K562 (cell line): ENCODE data around the gene PDLIM7. TPM values are rescaled to one million over a fixed set of nuclear protein-coding genes. Genes with fewer than 3 reads are reported as not detected.

Experiments
- BRD4 ChIP-seq: fragments of 200-600 bp; sonication (generic); IDR thresholded peaks from 2 replicates; pipeline ENCODE4 v1.6.1; 2017; ENCODE audit warnings: inconsistent platforms
- CBX2 ChIP-seq: fragments of 200-600 bp; sonication (generic); IDR thresholded peaks from one replicate; pipeline ENCODE4 v1.6.1; 2012; ENCODE audit warnings: mild to moderate bottlenecking, low read length, inconsistent platforms; ENCODE audit not compliant: insufficient read depth, poor library complexity, severe bottlenecking
- CC2D1A ChIP-seq: fragments of 450-650 bp; IDR thresholded peaks from 2 replicates; pipeline ENCODE4 v1.6.1; 2017; ENCODE audit warnings: mild to moderate bottlenecking
- ETV6 ChIP-seq, 3 experiments: fragments of 150-350 bp in 1 of 3; sonication (generic) in 1 of 3; formaldehyde crosslinking in 1 of 3; IDR thresholded peaks; 2 replicates each; pipeline versions ENCODE4 v1.6.1 to v1.8.0; 2014 to 2022; ENCODE audit warnings: borderline replicate concordance in 2 of 3, low read depth in 2 of 3, antibody characterized with exemption in 1 of 3, low read length in 1 of 3, mild to moderate bottlenecking in 1 of 3, missing genetic modification reagents in 1 of 3
- FOXJ3 ChIP-seq: sonication (generic); formaldehyde crosslinking; IDR thresholded peaks from 2 replicates; pipeline ENCODE4 v1.4.0; 2020; ENCODE audit warnings: mild to moderate bottlenecking, missing genetic modification reagents
- IRF1 ChIP-seq: sonication (generic); formaldehyde crosslinking; IDR thresholded peaks from 2 replicates; pipeline ENCODE4 v1.8.0; 2022; ENCODE audit warnings: missing genetic modification reagents, mild to moderate bottlenecking, borderline replicate concordance
- KLF13 ChIP-seq: fragments of 450-650 bp; IDR thresholded peaks from 2 replicates; pipeline ENCODE4 v1.6.1; 2016; ENCODE audit warnings: missing genetic modification characterization, low read depth, mild to moderate bottlenecking, missing compliant biosample characterization, moderate library complexity, borderline replicate concordance
- NR2C1 ChIP-seq, 2 experiments: fragments of 450-650 bp; IDR thresholded peaks; 2 replicates each; pipeline ENCODE4 v1.6.1; 2017; ENCODE audit warnings: mild to moderate bottlenecking in 2 of 2, antibody characterized with exemption in 1 of 2, inconsistent platforms in 1 of 2, missing compliant biosample characterization in 1 of 2, missing genetic modification characterization in 1 of 2
- RBM15 ChIP-seq: fragments of 200-400 bp; formaldehyde crosslinking; IDR thresholded peaks from 2 replicates; pipeline ENCODE4 v1.6.1; 2018; ENCODE audit warnings: mild to moderate bottlenecking, low read length, moderate library complexity; ENCODE audit not compliant: insufficient read depth
- RBM17 ChIP-seq: fragments of 200-400 bp; formaldehyde crosslinking; IDR thresholded peaks from 2 replicates; pipeline ENCODE4 v1.6.1; 2017; ENCODE audit warnings: low read depth, mild to moderate bottlenecking, low read length, borderline replicate concordance
- RCOR1 ChIP-seq, 2 experiments: IDR thresholded peaks; 2 replicates each; pipeline ENCODE4 v1.6.1; 2012; ENCODE audit warnings: low read depth in 2 of 2, low read length in 2 of 2, borderline replicate concordance in 1 of 2, improper control_type of control experiment in 1 of 2
- RNF2 ChIP-seq: sonication (generic); IDR thresholded peaks from 2 replicates; pipeline ENCODE4 v1.6.1; 2016
- SMARCE1 ChIP-seq: fragments of 450-650 bp; IDR thresholded peaks from 2 replicates; pipeline ENCODE4 v1.7.1; 2016; ENCODE audit warnings: mild to moderate bottlenecking
- TFAM ChIP-seq: fragments of 250-450 bp; sonication (Bioruptor Pico); conservative IDR thresholded peaks from 2 replicates; pipeline ENCODE4 v1.5.0; 2021; ENCODE audit warnings: mild to moderate bottlenecking, moderate library complexity
- ZBTB9 ChIP-seq: fragments of 450-650 bp; formaldehyde crosslinking; IDR thresholded peaks from 2 replicates; pipeline ENCODE4 v1.4.0; 2020; ENCODE audit warnings: mild to moderate bottlenecking, moderate library complexity
- ZNF407 ChIP-seq: fragments of 450-650 bp; IDR thresholded peaks from 2 replicates; pipeline ENCODE4 v1.6.1; 2016; ENCODE audit warnings: low read depth
- ZNF444 ChIP-seq: fragments of 250-450 bp; sonication (Bioruptor Pico); IDR thresholded peaks from 2 replicates; pipeline ENCODE4 v1.4.0; 2020; ENCODE audit warnings: mild to moderate bottlenecking, moderate library complexity
- polyA plus RNA-seq, 8 experiments: library from polyadenylated mRNA; depleted of rRNA in 4 of 8; stranded (reverse) in 5 of 8; unstranded in 3 of 8; fragments of >200 nt; fragmentation: Nextera tagmentation in 2 of 8; fragmentation: Illumina TruSeq in 1 of 8; extraction: Ambion mirVana in 2 of 8; extraction: Trizol in 1 of 8; gene quantifications; 2 replicates each; pipeline versions ENCODE4 v1.2.1 to v1.2.3, GENCODE V29; 2011 to 2014; ENCODE audit warnings: inconsistent platforms in 1 of 8, missing spikeins in 1 of 8
- total RNA-seq, 7 experiments: library from RNA; depleted of rRNA in 6 of 7; stranded (reverse); fragments of >200 nt in 6 of 7; fragmentation: Illumina TruSeq in 2 of 7; extraction: Trizol in 2 of 7; gene quantifications; 2 replicates each; pipeline versions ENCODE4 v1.2.1 to v1.2.3, GENCODE V29; 2011 to 2021; ENCODE audit warnings: low replicate concordance in 1 of 7

The PDLIM7 gene
- total and polyA plus RNA-seq, 9 of the 15 experiments (the other 6 are each of a cell fraction or from before 2014, with no cell fraction given): 2.1 to 124 (median 32.6) TPM

DNA sequence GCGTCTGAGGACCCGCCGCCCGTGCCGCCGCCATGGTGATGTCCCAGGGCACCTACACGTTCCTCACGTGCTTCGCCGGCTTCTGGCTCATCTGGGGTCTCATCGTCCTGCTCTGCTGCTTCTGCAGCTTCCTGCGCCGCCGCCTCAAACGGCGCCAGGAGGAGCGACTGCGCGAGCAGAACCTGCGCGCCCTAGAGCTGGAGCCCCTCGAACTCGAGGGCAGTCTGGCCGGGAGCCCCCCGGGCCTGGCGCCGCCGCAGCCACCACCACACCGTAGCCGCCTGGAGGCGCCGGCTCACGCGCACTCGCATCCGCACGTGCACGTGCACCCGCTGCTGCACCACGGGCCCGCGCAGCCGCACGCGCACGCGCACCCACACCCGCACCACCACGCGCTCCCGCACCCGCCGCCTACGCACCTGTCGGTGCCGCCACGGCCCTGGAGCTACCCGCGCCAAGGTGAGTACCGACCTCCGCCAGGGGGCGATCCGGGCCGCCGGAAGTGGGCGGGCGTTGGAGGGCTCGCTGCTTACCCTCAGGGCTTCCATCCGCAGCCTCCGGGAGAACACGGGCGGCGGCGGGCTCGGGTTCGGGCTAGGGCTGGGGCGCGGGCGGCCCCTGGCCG lies 42.3 kb downstream of the PDLIM7 start (continued):
- peak in 1 of 2 experiments; percentile 75; a peak in 1 of 4 replicates for TF ChIP-seq RCOR1 (IDR thresholded peaks at IDR 0.05; ENCODE audit: borderline replicate concordance in 1 of 2, low read depth in 2 of 2, low read length in 2 of 2)
- TF ChIP-seq RBM15: no peak
- TF ChIP-seq ZNF444 (CRISPR knock-in tag): no peak
- TF ChIP-seq FOXJ3 (CRISPR knock-in tag): no peak
- peak; percentile 28; the same call in 1 of the 2 replicates for TF ChIP-seq RNF2
- TF ChIP-seq ZBTB9 (CRISPR knock-in tag): no peak
- TF ChIP-seq NR2C1 (IDR thresholded peaks at IDR 0.05): no peak
- TF ChIP-seq NR2C1 (tag; IDR thresholded peaks at IDR 0.05): no peak
- no peak for TF ChIP-seq KLF13
- no peak for TF ChIP-seq ETV6 (IDR thresholded peaks at IDR 0.05; ENCODE audit: borderline replicate concordance in 1 of 2, low read depth in 2 of 2, low read length in 1 of 2)
- no peak for TF ChIP-seq ETV6 (CRISPR knock-in tag; IDR thresholded peaks at IDR 0.05; ENCODE audit: borderline replicate concordance)
- TF ChIP-seq CBX2: no peak
- TF ChIP-seq CC2D1A: no peak
- TF ChIP-seq IRF1 (CRISPR knock-in tag): no peak
- no peak for TF ChIP-seq BRD4
- TF ChIP-seq SMARCE1: no peak
- peak; percentile 24; the same call in 1 of the 2 replicates for TF ChIP-seq ZNF407
- no peak for TF ChIP-seq RBM17
- TF ChIP-seq TFAM (CRISPR knock-in tag): no peak
